Right lobe of liver (tissue), 4 donors: ENCODE results near the gene ACIN1.

Experiments used
- POLR2A ChIP-seq: fragments of 450-650 bp; IDR thresholded peaks from one replicate; pipeline ENCODE4 v1.6.1; 2017; ENCODE audit warnings: antibody characterized with exemption, mild to moderate bottlenecking
- TF ChIP-seq, protein P1 (sequence below), 4 donors: fragments of 200-600 bp in 3 of 4; fragments of 450-650 bp in 1 of 4; IDR thresholded peaks; one replicate each; pipeline versions ENCODE4 v1.5.1 to v1.8.0; 2016 to 2022; ENCODE audit warnings: antibody characterized with exemption in 4 of 4, mild to moderate bottlenecking in 2 of 4
- donor health status: DM: no; HTN: no; CAD: no.
- donor health status: DM: no; HTN: no; CAD: no.
- donor health status: DM: no; HTN: yes; CAD: no.

DNA sequence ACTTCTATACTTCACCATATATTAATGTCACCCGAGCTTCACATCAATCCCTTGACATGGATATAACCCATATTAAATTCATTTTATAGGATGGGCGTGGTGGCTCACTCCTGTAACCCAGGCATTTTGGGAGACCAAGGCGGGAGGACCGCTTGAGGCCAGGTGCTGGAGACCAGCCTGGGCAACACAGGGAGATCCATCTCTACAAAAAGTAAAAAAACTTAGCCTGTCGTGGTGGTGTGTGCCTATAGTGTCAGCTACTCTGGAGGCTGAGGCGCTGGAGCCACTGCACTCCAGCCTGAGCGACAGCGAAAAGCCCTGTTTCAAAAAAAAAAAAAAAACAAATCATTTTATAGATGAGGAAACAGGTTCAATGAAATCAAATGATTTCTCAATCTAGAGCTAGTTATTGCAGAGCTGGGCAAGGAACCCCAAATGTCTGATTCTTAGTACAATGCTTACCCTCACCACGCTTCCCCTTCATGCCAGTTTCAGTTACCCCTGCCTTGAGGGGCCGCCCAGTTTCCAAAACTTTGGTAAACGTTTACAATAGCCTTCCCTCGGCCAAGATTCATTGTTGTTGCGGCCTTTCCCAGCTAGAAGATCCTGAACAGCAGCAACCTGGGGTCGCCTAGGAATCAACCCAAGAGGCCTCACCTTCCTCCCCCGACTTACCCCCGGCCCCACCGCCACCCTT, 61.0 kb downstream of the ACIN1 start:
- TF ChIP-seq, protein P1, sequence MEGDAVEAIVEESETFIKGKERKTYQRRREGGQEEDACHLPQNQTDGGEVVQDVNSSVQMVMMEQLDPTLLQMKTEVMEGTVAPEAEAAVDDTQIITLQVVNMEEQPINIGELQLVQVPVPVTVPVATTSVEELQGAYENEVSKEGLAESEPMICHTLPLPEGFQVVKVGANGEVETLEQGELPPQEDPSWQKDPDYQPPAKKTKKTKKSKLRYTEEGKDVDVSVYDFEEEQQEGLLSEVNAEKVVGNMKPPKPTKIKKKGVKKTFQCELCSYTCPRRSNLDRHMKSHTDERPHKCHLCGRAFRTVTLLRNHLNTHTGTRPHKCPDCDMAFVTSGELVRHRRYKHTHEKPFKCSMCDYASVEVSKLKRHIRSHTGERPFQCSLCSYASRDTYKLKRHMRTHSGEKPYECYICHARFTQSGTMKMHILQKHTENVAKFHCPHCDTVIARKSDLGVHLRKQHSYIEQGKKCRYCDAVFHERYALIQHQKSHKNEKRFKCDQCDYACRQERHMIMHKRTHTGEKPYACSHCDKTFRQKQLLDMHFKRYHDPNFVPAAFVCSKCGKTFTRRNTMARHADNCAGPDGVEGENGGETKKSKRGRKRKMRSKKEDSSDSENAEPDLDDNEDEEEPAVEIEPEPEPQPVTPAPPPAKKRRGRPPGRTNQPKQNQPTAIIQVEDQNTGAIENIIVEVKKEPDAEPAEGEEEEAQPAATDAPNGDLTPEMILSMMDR (IDR thresholded peaks at IDR 0.05), result no peak
- TF ChIP-seq POLR2A, result no peak
